Heart left ventricle (tissue), 16 donors: ENCODE measurements around the gene PRXL2C. TPM values are rescaled to one million over a fixed set of nuclear protein-coding genes. Genes with fewer than 3 reads are reported as not detected.

Source experiments
- ATAC-seq, 4 donors: fragments of 200-7000 bp; cut with Tn5 transposase; one replicate each; pipeline ENCODE4 v1.9.1; 2020 to 2022; ENCODE audit warnings: moderate library complexity in 4 of 4, mild to moderate bottlenecking in 3 of 4, moderate number of reproducible peaks in 1 of 4
- DNase-seq, 5 donors: peaks; one replicate each; pipeline ENCODE4 v3.0.0-alpha.2; 2020
- H3K27ac ChIP-seq, 12 donors: fragments of 200-600 bp; sonication (generic) in 4 of 12; one replicate each; pipeline versions ENCODE4 v1.5.0 to v1.8.0; 2016 to 2022; ENCODE audit warnings: mild to moderate bottlenecking in 2 of 12
- H3K27me3 ChIP-seq, 9 donors: fragments of 200-600 bp; sonication (generic) in 2 of 9; one replicate each; pipeline versions ENCODE4 v1.5.1 to v1.8.0; 2016 to 2022; ENCODE audit warnings: mild to moderate bottlenecking in 3 of 9
- H3K36me3 ChIP-seq, 9 donors: fragments of 200-600 bp; sonication (generic) in 2 of 9; one replicate each; pipeline versions ENCODE4 v1.5.0 to v1.8.0; 2018 to 2022; ENCODE audit warnings: mild to moderate bottlenecking in 2 of 9
- H3K4me1 ChIP-seq, 12 donors: fragments of 200-600 bp; sonication (generic) in 4 of 12; one replicate each; pipeline versions ENCODE4 v1.5.0 to v1.8.0; 2016 to 2022; ENCODE audit warnings: mild to moderate bottlenecking in 3 of 12
- H3K4me3 ChIP-seq, 12 donors: fragments of 200-600 bp; sonication (generic) in 4 of 12; one replicate each; pipeline versions ENCODE4 v1.5.0 to v1.8.0; 2017 to 2022; ENCODE audit warnings: mild to moderate bottlenecking in 9 of 12, moderate library complexity in 4 of 12
- H3K9me3 ChIP-seq, 12 donors: fragments of 200-600 bp; sonication (generic) in 4 of 12; one replicate each; pipeline versions ENCODE4 v1.5.0 to v1.8.0; 2016 to 2022; ENCODE audit warnings: mild to moderate bottlenecking in 1 of 12
- POLR2A ChIP-seq, 2 donors: fragments of 450-650 bp; IDR thresholded peaks; one replicate each; pipeline ENCODE4 v1.6.1; 2017; ENCODE audit warnings: antibody characterized with exemption in 2 of 2, mild to moderate bottlenecking in 2 of 2, moderate library complexity in 2 of 2
- WGBS, 4 donors: extraction: QIAGEN DNeasy Blood & Tissue Kit in 2 of 4; methylation state at CpG; one replicate each; pipeline versions ENCODE4 v1.1.5 to v1.1.7; 2013 to 2018; 5-methylcytosine and 5-hydroxymethylcytosine counted together
- intact Hi-C, 10 donors: fragments of 100-400 bp; cut with DNase I; formaldehyde crosslinking; loops; one replicate each; pipeline versions ENCODE4 v1.11.1 to v1.14.2; 2022
- polyA plus RNA-seq, 2 donors: library from polyadenylated mRNA; stranded (reverse); fragments of 200-250 nt; gene quantifications; one replicate each; pipeline ENCODE4 v1.2.3, GENCODE V29; 2013
- total RNA-seq, 9 donors: library from RNA; depleted of rRNA in 2 of 9; stranded (reverse); fragments of >200 nt in 2 of 9; fragmentation: NEBNext Ultra II Directional in 3 of 9; extraction: Animal tissue kit (Norgen Biotek cat#: 25700) in 3 of 9; gene quantifications; one replicate each; pipeline versions ENCODE4 v1.1.0 to v1.2.4, GENCODE V29; 2016 to 2023
- TF ChIP-seq, protein P1 (sequence below), 12 donors: fragments of 200-600 bp; sonication (generic) in 4 of 12; IDR thresholded peaks; one replicate each; pipeline versions ENCODE4 v1.5.0 to v1.8.0; 2018 to 2022; ENCODE audit warnings: antibody characterized with exemption in 12 of 12, mild to moderate bottlenecking in 5 of 12
- donor health status: ischemic (EF 13 %, LVEDD 7.1; RV severe dilation, severe dysfunction).
- donor health status: healthy with polysubstance abuse.
- donor health status: DM: no; HTN: yes; CAD: no.
- donor health status: DM: no; HTN: no; CAD: no.
- donor health status: ischemic (EF 25% LVEDD 6.9; RV normal size, moderate dysfunction).
- donor health status: ischemic (EF 25% LVEDD 5.7; RV mildly dilated, moderate dysfunction).
- donor health status: healthy.
- donor health status: DM: yes; HTN: yes; CAD: no.
- donor health status: ischemic (EF 35%, LVEDD 5.7; RV mildly dilated, moderate dysfunction).
- donor health status: nonischemic (EF 11% LVEDD 7.7; RV severe dilation, severe dysfunction).
- donor health status: DM: yes; HTN: yes; CAD: no.
- donor health status: PGD.
- donor health status: ischemic (EF 29% LVEDD 5.4; RV normal size, mild dysfunction).
- donor health status: nonischemic (EF 23%, LVEDD 6.1; RV moderate dilation, normal function).

Gene PRXL2C
- total and polyA plus RNA-seq, 11 donors, result 10.6 to 41.1 (median 23.8) TPM

DNA sequence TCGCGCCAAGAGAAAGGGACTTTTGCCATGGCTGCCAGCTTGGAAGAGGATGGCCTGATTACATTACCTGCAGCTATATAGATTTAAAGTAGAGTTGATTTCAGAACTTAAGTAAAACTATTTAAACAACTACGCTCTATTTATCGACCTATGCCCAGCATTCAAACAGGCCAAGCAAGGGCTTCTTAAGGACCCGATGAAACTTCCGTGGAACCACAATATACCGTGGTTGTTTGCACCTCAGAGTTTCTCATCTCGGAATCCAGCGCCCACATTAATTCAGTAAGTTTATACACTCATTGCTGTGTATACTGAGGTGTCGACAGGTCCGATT lies 35.0 kb downstream of the PRXL2C start:
- ATAC-seq (no peak), DNase-seq (no peak)
- WGBS, 4 donors, result 59 to 66% (median 63%) methylated on average over 11 of the region's 11 CpGs
- Histone ChIP-seq H3K9me3 (no peaks in the 10 kb centered on the region), H3K36me3 (no peaks in the 10 kb centered on the region), H3K27ac (peak overlapping the region in 8 of 12 donors; percentile 45 to 82 (median 62)), H3K4me3 (peak overlapping the region in 11 of 12 donors; percentile 24 to 89 (median 65)), H3K4me1 (peaks cover 0 to 12% (median 2%) of the 10 kb centered on the region in 12 donors), H3K27me3 (peaks cover 0 to 14% (median 0%) of the 10 kb centered on the region in 9 donors)
- intact Hi-C loops, result loop anchor here in 1 of 10 donors (10.0 kb wide), 1 partner anchor 165 kb away; the partner anchor contains the start of gene HABP4
- no peak for TF ChIP-seq POLR2A (IDR thresholded peaks at IDR 0.05)
- TF ChIP-seq, protein P1, sequence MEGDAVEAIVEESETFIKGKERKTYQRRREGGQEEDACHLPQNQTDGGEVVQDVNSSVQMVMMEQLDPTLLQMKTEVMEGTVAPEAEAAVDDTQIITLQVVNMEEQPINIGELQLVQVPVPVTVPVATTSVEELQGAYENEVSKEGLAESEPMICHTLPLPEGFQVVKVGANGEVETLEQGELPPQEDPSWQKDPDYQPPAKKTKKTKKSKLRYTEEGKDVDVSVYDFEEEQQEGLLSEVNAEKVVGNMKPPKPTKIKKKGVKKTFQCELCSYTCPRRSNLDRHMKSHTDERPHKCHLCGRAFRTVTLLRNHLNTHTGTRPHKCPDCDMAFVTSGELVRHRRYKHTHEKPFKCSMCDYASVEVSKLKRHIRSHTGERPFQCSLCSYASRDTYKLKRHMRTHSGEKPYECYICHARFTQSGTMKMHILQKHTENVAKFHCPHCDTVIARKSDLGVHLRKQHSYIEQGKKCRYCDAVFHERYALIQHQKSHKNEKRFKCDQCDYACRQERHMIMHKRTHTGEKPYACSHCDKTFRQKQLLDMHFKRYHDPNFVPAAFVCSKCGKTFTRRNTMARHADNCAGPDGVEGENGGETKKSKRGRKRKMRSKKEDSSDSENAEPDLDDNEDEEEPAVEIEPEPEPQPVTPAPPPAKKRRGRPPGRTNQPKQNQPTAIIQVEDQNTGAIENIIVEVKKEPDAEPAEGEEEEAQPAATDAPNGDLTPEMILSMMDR (IDR thresholded peaks at IDR 0.05), result no peak

DNA sequence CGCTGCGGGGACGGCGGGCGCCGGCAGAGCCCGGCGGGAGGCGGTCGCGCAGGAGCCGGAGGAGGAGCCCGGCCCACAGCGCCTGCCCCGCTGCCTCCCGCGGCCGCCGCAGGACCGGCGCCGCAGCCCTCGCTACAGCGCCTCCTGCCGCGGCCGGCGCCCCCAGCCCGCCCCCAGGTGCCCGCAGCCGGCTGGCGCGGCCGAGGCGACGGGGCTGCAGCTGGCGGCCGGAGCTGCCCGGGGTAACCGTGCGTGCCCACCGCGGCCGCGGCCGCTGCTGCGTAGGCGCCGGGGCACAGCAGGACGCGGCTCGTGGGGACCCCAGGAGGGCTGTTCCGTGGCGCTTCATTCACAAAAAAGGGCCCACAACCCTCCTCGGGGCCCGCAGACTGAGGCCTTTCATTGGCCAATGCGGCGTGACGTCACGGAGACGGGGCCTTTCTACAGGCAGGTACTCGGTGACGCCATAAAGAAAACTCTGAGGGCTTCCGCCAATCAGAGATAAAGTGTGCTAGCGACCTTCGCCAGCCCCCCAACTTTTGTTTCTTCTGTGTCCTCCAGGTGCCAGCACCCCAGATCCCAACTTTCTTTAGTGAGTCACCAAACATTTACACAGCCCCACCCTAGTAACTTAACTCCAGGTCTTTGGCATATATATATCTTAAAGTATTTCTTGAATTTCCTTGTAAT lies 35.5 kb downstream of the PRXL2C start, which contains the start of gene CDC14B:
Gene CDC14B (minus strand): TSS at position 353 of the 690 bp plus-strand sequence. CDS start 465 bp downstream, outside the sequence.
- Histone ChIP-seq H3K9me3 (no peaks in the 10 kb centered on the region), H3K36me3 (no peaks in the 10 kb centered on the region), H3K27ac (peak within 1 kb of the TSS; percentile 72 to 92 (median 88)), H3K4me1 (peaks cover 0 to 12% (median 2%) of the 10 kb centered on the region in 12 donors), H3K4me3 (peak within 1 kb of the TSS; percentile 58 to 89 (median 78)), H3K27me3 (peaks cover 0 to 14% (median 0%) of the 10 kb centered on the region in 9 donors)
- ATAC-seq (peak; percentile 50 to 82 (median 78)), DNase-seq (peak; percentile 87 to 96 (median 92))
- WGBS, 4 donors, result 0 to 13% (median 3%) methylated on average over 5 to 66 of the region's 66 CpGs
- peak in 1 of 2 donors; percentile 16 for TF ChIP-seq POLR2A (IDR thresholded peaks at IDR 0.05)
- TF ChIP-seq, protein P1 (IDR thresholded peaks at IDR 0.05), result peak in 2 of 12 donors; percentile 21 to 28
- intact Hi-C loops, result loop anchor here in 8 of 10 donors (2.0 to 10.0 kb wide), 9 partner anchors 33 to 169 kb away; partner anchors contain the start of genes HABP4 (in 5 of the 8) and PRXL2C (in 2 of the 8)

DNA sequence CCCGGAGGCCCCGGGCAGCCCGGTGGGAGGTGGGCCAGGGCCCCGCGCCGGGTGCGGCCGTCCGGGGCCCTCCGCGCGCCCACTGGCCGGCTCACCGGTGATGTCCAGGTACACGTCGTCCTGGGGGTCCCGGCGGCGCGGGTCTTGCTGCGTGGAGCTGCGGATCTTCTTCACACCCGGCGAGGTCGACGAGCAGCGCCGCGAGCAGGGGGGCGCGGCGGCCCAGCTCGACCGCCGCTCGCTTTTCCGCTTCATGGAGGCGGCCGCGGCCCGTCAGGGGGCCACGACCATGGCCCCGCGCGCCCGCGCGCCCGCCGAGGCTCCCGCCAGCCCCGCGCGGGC lies 36.0 kb downstream of the PRXL2C start:
- Histone ChIP-seq H3K27me3 (peaks cover 0 to 14% (median 0%) of the 10 kb centered on the region in 9 donors), H3K36me3 (no peaks in the 10 kb centered on the region), H3K27ac (peak overlapping the region; percentile 72 to 92 (median 88)), H3K9me3 (no peaks in the 10 kb centered on the region), H3K4me3 (peak overlapping the region; percentile 57 to 89 (median 78)), H3K4me1 (peaks cover 0 to 12% (median 3%) of the 10 kb centered on the region in 12 donors)
- DNase-seq, result peak in 2 of 5 donors; percentile 16 to 31
- TF ChIP-seq, protein P1 (IDR thresholded peaks at IDR 0.05), result no peak
- TF ChIP-seq POLR2A (IDR thresholded peaks at IDR 0.05), result no peak
- intact Hi-C loops, result loop anchor here in 7 of 10 donors (2.0 to 10.0 kb wide), 9 partner anchors 33 to 168 kb away; partner anchors contain the start of genes HABP4 (in 4 of the 7) and PRXL2C (in 2 of the 7)
- 0% methylated on average over 32 to 54 of the region's 54 CpGs; no CpG with 5 or more reads in 1 of the 4 donors for WGBS, 4 donors
- ATAC-seq, result peak in 1 of 4 donors; percentile 17
